Neutrophil (primary cell): Measurements from ENCODE around the gene AMBP.

Experiments
- H3K27ac ChIP-seq: fragments of 200-600 bp; sonication (generic); 2 replicates; pipeline ENCODE4 v1.5.1; 2016; ENCODE audit warnings: mild to moderate bottlenecking, moderate library complexity
- H3K27me3 ChIP-seq: fragments of 200-600 bp; sonication (generic); 2 replicates; pipeline ENCODE4 v1.6.0; 2016; ENCODE audit warnings: mild to moderate bottlenecking
- H3K36me3 ChIP-seq: fragments of 200-600 bp; sonication (generic); 2 replicates; pipeline ENCODE4 v1.5.1; 2017
- H3K4me1 ChIP-seq, 2 experiments: fragments of 200-600 bp in 1 of 2; sonication (generic) in 1 of 2; 1 replicate in 1 of 2; 2 replicates in 1 of 2; pipeline versions ENCODE4 v1.5.1 to v1.6.1; 2013 to 2016; ENCODE audit warnings: low read depth in 1 of 2, low read length in 1 of 2, mild to moderate bottlenecking in 1 of 2, moderate library complexity in 1 of 2; ENCODE audit not compliant: control insufficient read depth in 1 of 2, insufficient read depth in 1 of 2
- H3K4me3 ChIP-seq, 2 experiments: fragments of 200-600 bp in 1 of 2; sonication (generic) in 1 of 2; 1 replicate in 1 of 2; 2 replicates in 1 of 2; pipeline ENCODE4 v1.5.1; 2013 to 2016; ENCODE audit warnings: low read depth in 1 of 2, low read length in 1 of 2, mild to moderate bottlenecking in 1 of 2, moderate library complexity in 1 of 2
- H3K9me3 ChIP-seq: fragments of 200-600 bp; sonication (generic); 2 replicates; pipeline ENCODE4 v1.5.1; 2016
- TF ChIP-seq, protein P1 (sequence below): fragments of 200-600 bp; sonication (generic); IDR thresholded peaks from 2 replicates; pipeline ENCODE4 v1.5.1; 2016; ENCODE audit warnings: antibody characterized with exemption

AMBP gene

DNA sequence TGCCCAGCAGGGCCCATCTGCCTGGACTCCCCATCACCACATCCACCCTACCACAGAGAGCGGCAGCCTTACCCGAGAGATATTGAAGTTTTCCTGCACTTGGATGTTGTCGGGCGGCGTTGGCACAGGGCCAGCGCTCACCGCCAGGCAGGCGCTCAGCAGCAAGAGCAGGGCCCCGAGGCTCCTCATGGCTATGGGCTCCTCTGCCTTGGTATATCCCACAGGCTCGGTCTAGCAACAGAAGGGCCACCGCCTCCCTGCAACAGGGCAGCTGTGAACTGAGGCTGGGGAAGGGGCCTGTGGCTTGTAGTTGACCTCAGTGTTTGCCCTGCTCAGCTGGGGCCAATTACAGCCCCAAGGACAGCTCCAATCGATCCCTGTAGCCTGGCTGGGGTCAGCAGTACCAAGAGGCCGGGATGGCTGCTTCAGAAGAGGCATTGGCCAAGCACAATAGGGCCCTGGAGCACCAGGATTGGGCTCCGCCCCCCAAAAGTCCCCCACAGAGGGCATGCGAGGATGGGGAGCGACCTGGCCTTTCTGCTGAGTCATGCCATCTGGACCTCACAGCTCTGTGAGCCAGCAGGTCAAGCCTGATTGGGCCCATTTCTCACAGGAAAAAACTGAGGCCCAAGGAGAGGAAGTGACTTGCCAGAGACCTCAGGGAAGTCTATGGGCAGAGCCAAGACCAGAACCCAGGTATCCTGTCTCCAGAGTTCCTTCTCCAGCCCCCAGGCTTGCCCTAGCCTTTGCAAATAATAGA is at the start of gene AMBP:
AMBP (minus strand) TSS at position 280 of the 760 bp plus-strand sequence; CDS start at position 189, 91 bp downstream.
- H3K9me3 ChIP-seq: no peaks in the 10 kb centered on the region
- H3K4me1 ChIP-seq: no peaks in the 10 kb centered on the region
- H3K27ac ChIP-seq: no peak within 1 kb of the TSS
- no peak within 1 kb of the TSS for H3K4me3 ChIP-seq
- H3K36me3 ChIP-seq: no peaks in the 10 kb centered on the region
- peaks cover 22% of the 10 kb centered on the region for H3K27me3 ChIP-seq
- TF ChIP-seq, protein P1, sequence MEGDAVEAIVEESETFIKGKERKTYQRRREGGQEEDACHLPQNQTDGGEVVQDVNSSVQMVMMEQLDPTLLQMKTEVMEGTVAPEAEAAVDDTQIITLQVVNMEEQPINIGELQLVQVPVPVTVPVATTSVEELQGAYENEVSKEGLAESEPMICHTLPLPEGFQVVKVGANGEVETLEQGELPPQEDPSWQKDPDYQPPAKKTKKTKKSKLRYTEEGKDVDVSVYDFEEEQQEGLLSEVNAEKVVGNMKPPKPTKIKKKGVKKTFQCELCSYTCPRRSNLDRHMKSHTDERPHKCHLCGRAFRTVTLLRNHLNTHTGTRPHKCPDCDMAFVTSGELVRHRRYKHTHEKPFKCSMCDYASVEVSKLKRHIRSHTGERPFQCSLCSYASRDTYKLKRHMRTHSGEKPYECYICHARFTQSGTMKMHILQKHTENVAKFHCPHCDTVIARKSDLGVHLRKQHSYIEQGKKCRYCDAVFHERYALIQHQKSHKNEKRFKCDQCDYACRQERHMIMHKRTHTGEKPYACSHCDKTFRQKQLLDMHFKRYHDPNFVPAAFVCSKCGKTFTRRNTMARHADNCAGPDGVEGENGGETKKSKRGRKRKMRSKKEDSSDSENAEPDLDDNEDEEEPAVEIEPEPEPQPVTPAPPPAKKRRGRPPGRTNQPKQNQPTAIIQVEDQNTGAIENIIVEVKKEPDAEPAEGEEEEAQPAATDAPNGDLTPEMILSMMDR: no peak

DNA sequence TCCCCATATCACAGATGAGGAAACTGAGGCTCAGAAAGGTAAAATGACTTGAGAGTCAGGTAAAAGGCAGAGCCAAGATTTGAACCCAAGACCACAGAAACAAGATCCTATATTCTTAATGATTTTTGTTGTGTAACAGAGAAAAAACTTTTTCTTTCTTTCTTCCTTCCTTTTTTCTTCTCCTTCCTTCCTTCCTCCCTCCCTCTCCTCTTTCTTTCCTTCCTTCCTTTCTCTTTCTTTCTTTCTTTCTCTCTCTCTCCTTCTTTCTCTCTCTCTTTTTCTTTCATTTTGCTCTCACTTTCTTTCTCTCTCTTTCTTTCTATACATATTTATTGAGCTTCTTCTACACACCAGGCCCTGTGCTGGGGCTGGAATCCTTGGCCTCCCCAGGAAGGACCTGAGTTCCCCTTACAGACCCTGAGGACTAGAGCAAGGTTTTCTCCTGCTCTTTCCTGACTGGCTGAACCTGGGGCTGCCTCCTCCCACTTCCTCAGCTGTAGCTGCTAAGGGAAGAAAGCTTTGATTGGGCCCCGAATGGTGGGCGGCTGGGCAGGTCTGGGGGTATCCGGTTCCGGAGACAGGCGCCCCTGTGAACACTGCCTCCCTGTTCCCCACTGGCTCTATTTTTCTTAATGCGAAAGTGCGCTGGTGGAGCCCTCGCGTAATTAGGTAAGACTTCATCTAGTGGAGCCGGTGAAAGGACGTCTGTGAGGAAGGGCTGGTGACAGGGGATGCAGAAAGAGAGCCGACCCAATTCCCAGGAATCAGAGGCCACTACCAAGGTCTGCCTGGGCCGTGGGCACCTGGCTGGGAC is 48.4 kb upstream of the AMBP start:
- H3K27ac ChIP-seq: no peak overlapping the region
- H3K4me3 ChIP-seq: no peak overlapping the region
- TF ChIP-seq, protein P1: no peak
- no peaks in the 10 kb centered on the region for H3K36me3 ChIP-seq
- peaks cover 4% of the 10 kb centered on the region for H3K27me3 ChIP-seq
- no peaks in the 10 kb centered on the region for H3K9me3 ChIP-seq
- no peaks in the 10 kb centered on the region for H3K4me1 ChIP-seq

DNA sequence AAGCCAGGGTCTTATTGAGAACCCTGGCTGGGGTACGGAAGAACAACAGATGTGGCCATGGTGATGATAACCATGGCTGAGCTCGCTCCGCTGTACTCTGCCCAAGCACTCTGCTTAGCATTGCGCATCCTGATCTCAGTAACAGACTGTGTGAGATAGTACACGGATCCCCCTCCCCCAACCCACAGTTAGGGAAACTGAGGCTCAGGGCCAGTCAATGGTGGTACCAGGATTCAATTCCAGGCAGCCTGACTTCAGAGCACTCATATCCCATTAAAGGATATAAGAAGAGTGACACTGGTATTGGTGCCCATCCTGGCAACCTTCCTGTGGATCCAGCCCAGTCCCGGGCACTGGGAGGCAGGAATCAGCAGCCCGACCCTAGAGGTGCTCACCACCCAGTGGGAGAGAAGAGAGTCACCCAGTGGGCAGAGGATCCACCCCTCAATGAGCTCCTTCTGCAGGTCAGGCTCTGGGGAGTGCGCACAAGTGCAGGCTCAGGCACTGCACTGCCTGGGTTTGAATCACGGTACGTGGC is 47.4 kb upstream of the AMBP start:
- TF ChIP-seq, protein P1: no peak
- Histone ChIP-seq H3K27me3 (peaks cover 4% of the 10 kb centered on the region), H3K4me3 (no peak overlapping the region), H3K9me3 (no peaks in the 10 kb centered on the region), H3K4me1 (no peaks in the 10 kb centered on the region), H3K27ac (no peak overlapping the region), H3K36me3 (no peaks in the 10 kb centered on the region)

DNA sequence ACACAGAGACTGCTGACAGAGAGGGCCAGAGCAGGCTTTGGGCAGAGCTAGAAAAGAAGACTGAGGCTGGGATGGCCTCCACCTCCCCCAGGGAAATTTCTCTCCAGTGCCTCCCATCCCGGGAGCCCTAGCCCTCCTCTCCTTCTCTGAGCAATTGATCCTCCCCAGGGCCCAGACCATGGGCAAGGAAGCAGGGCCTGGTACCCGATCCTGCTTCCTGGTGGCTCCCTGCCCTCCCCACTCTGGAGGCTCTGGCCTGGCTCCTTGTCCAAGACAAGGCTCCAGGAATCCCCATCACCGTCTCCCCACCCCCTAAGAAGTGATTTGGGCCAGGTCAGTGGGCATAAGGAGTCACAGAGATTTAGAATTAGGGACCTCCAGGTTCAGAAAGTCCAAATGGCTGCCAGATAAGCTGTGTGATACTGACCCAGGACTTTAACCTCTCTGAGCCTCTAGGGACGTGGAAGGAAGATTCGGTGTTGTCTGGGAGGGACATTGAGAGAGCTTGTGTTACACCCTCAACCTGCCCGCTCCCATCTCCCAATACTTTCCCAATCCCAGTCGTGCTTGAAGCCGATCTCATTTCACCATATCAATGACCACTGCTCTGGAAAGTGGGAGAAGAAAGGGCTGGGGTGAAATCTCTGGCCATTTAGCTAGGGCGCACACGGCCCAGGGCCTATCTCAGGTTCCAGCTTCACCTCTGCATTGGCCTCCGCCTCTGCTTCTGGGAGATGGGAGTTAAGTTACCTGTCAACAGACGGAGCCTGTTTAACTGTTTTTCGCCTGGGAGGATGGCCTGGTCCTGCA is 46.8 kb upstream of the AMBP start:
- Histone ChIP-seq H3K27me3 (peaks cover 4% of the 10 kb centered on the region), H3K36me3 (no peaks in the 10 kb centered on the region), H3K9me3 (no peaks in the 10 kb centered on the region), H3K4me1 (no peaks in the 10 kb centered on the region), H3K4me3 (no peak overlapping the region), H3K27ac (no peak overlapping the region)
- TF ChIP-seq, protein P1: no peak

DNA sequence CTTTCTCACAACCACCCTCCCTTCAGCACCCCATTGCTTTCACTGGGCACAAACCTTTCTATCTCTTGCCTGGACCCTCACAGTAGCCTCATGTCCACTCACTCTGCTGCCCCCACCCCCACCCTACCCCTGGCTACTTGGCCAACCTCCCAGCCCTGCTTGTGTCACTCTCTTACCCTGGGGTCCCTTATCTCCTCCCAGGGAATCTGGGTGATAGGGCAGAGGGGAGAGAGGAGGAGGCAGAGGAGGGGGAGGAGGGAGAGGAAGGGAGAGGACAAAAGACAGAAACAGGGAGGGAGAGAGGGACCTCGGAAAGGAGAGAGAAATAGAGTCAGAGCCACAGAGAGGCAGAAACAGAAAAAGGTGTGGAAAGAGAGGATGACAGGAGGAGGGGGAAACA is 46.0 kb upstream of the AMBP start:
- no peak overlapping the region for H3K27ac ChIP-seq
- H3K36me3 ChIP-seq: no peaks in the 10 kb centered on the region
- no peak overlapping the region for H3K4me3 ChIP-seq
- H3K9me3 ChIP-seq: no peaks in the 10 kb centered on the region
- H3K4me1 ChIP-seq: no peaks in the 10 kb centered on the region
- TF ChIP-seq, protein P1: no peak
- H3K27me3 ChIP-seq: peaks cover 8% of the 10 kb centered on the region
